ENCODE results near the gene MC4R.

MC4R gene

GRCh38 chr18:60322591-60322990 lies 50.0 kb downstream of the MC4R start:
- DNase-seq, result no peak

All from fibroblast of skin of abdomen (primary cell).